Erythroblast (primary cell): ENCODE results near the gene ACLY.

Experiments used
- GATA1 ChIP-seq: IDR thresholded peaks from 2 replicates; pipeline ENCODE4 v1.6.1; 2011; ENCODE audit warnings: low read depth, mild to moderate bottlenecking, control low read depth, low read length, moderate library complexity
- POLR2A ChIP-seq: IDR thresholded peaks from 2 replicates; pipeline ENCODE4 v1.6.1; 2011; ENCODE audit warnings: mild to moderate bottlenecking, low read length

DNA sequence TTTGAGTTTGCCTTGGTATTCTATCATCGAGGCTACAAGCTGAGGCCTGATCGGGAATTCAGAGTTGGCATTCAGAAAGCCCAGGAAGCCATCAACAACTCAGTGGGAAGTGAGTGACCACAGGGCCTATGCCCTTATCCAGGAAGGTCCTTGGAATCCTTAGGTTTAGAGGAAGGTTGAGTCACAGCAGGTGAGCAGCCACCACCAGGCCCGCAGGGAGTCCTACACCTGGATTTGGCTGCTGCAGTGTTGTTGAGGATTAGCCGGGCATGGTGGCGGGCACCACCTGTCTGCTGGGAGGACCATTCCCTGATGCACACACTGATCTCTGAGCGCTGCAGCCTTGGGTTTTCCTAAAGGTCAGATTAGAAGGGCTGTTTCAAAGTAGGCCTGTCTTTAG is 16.9 kb upstream of the ACLY start:
- TF ChIP-seq POLR2A: no peak
- TF ChIP-seq GATA1: no peak
